HepG2 (cell line): Measurements from ENCODE around the gene NOB1. TPM values are rescaled to one million over a fixed set of nuclear protein-coding genes. Genes with fewer than 3 reads are reported as not detected.

ENCODE experiments used
- AKAP8 ChIP-seq: sonication (generic); formaldehyde crosslinking; IDR thresholded peaks from 2 replicates; pipeline ENCODE4 v1.5.1; 2020; ENCODE audit warnings: mild to moderate bottlenecking, missing genetic modification reagents
- ARID2 ChIP-seq: sonication (generic); formaldehyde crosslinking; IDR thresholded peaks from 2 replicates; pipeline ENCODE4 v1.8.1; 2022; ENCODE audit warnings: mild to moderate bottlenecking, missing genetic modification reagents, borderline replicate concordance
- BORCS8-MEF2B ChIP-seq: sonication (generic); formaldehyde crosslinking; IDR thresholded peaks from 2 replicates; pipeline ENCODE4 v1.8.0; 2022; ENCODE audit warnings: mild to moderate bottlenecking, missing genetic modification reagents
- CBX5 ChIP-seq: sonication (generic); formaldehyde crosslinking; IDR thresholded peaks from 2 replicates; pipeline ENCODE4 v1.4.0; 2020; ENCODE audit warnings: missing genetic modification reagents, borderline replicate concordance
- FIP1L1 ChIP-seq: fragments of 200-400 bp; formaldehyde crosslinking; IDR thresholded peaks from 2 replicates; pipeline ENCODE4 v1.6.1; 2018; ENCODE audit warnings: low read depth, mild to moderate bottlenecking, low read length, moderate library complexity, borderline replicate concordance; ENCODE audit not compliant: insufficient read depth
- HDAC2 ChIP-seq: sonication (generic); formaldehyde crosslinking; IDR thresholded peaks from 2 replicates; pipeline ENCODE4 v1.4.0; 2020; ENCODE audit warnings: missing genetic modification reagents
- HMG20B ChIP-seq: conservative IDR thresholded peaks from 2 replicates; pipeline ENCODE4 v1.6.1; 2016; ENCODE audit warnings: missing genetic modification reagents, missing compliant biosample characterization
- IRF2 ChIP-seq: IDR thresholded peaks from 2 replicates; pipeline ENCODE4 v1.6.1; 2018; ENCODE audit warnings: missing genetic modification reagents, missing compliant biosample characterization
- KDM1A ChIP-seq: IDR thresholded peaks from 2 replicates; pipeline ENCODE4 v1.6.1; 2016; ENCODE audit warnings: missing compliant biosample characterization
- KLF16 ChIP-seq, 2 experiments: sonication (generic) in 1 of 2; formaldehyde crosslinking in 1 of 2; IDR thresholded peaks; 2 replicates each; pipeline versions ENCODE4 v1.6.1 to v1.8.0; 2016 to 2023; ENCODE audit warnings: missing genetic modification reagents in 2 of 2, missing compliant biosample characterization in 1 of 2
- NCOA1 ChIP-seq: sonication (generic); formaldehyde crosslinking; IDR thresholded peaks from 2 replicates; pipeline ENCODE4 v1.9.0; 2021; ENCODE audit warnings: missing genetic modification reagents
- POLR2A ChIP-seq, 2 experiments: IDR thresholded peaks; 2 replicates each; pipeline ENCODE4 v1.6.1; 2011; ENCODE audit warnings: low read depth in 2 of 2, low read length in 2 of 2, mild to moderate bottlenecking in 1 of 2, moderate library complexity in 1 of 2; ENCODE audit not compliant: insufficient read depth in 1 of 2
- SNAI1 ChIP-seq: sonication (generic); formaldehyde crosslinking; IDR thresholded peaks from 2 replicates; pipeline ENCODE4 v1.5.0; 2020; ENCODE audit warnings: mild to moderate bottlenecking, missing genetic modification reagents, borderline replicate concordance
- ZNF207 ChIP-seq: fragments of 450-650 bp; IDR thresholded peaks from 2 replicates; pipeline ENCODE4 v1.6.1; 2016; ENCODE audit warnings: antibody characterized with exemption, borderline replicate concordance
- ZNF550 ChIP-seq: sonication (generic); formaldehyde crosslinking; IDR thresholded peaks from 2 replicates; pipeline ENCODE4 v1.4.0; 2020; ENCODE audit warnings: mild to moderate bottlenecking, missing genetic modification reagents, borderline replicate concordance
- ZNF766 ChIP-seq: sonication (generic); formaldehyde crosslinking; IDR thresholded peaks from 2 replicates; pipeline ENCODE4 v1.5.0; 2020; ENCODE audit warnings: missing genetic modification reagents, borderline replicate concordance
- polyA plus RNA-seq, 8 experiments: library from polyadenylated mRNA; depleted of rRNA in 3 of 8; stranded (reverse) in 7 of 8; unstranded in 1 of 8; fragments of >200 nt; fragmentation: Illumina TruSeq in 4 of 8; extraction: Trizol in 4 of 8; gene quantifications; 2 replicates each; pipeline versions ENCODE4 v1.2.1 to v1.2.3, GENCODE V29; 2011 to 2016; ENCODE audit warnings: low read depth in 4 of 8, missing spikeins in 1 of 8, mixed read lengths in 1 of 8; ENCODE audit not compliant: insufficient read depth in 1 of 8
- total RNA-seq, 5 experiments: library from RNA; depleted of rRNA; stranded (reverse); fragments of >200 nt; fragmentation: Illumina TruSeq; extraction: Trizol; gene quantifications; 2 replicates each; pipeline ENCODE4 v1.2.3, GENCODE V29; 2016; ENCODE audit warnings: low read depth in 1 of 5
- TF ChIP-seq, protein P1 (sequence below): sonication (generic); formaldehyde crosslinking; IDR thresholded peaks from 2 replicates; pipeline ENCODE4 v1.8.0; 2022; ENCODE audit warnings: mild to moderate bottlenecking, missing genetic modification reagents, moderate library complexity
- TF ChIP-seq, protein P2 (sequence below): sonication (generic); formaldehyde crosslinking; IDR thresholded peaks from 2 replicates; pipeline ENCODE4 v1.4.0; 2020; ENCODE audit warnings: missing genetic modification reagents
- TF ChIP-seq, protein P3 (sequence below): sonication (generic); formaldehyde crosslinking; IDR thresholded peaks from 2 replicates; pipeline ENCODE4 v1.4.0; 2020; ENCODE audit warnings: missing genetic modification reagents
- TF ChIP-seq, protein P4 (sequence below): sonication (generic); formaldehyde crosslinking; IDR thresholded peaks from 2 replicates; pipeline ENCODE4 v1.5.0; 2020; ENCODE audit warnings: missing genetic modification reagents
- TF ChIP-seq, protein P5 (sequence below): sonication (generic); formaldehyde crosslinking; IDR thresholded peaks from 2 replicates; pipeline ENCODE4 v1.5.0; 2020; ENCODE audit warnings: mild to moderate bottlenecking, missing genetic modification reagents, moderate library complexity
- TF ChIP-seq, protein P6 (sequence below): IDR thresholded peaks from 2 replicates; pipeline ENCODE4 v1.6.1; 2016; ENCODE audit warnings: low read depth, borderline replicate concordance

The NOB1 gene
- total and polyA plus RNA-seq, 2 of the 13 experiments (the other 11 are each of a cell fraction or from before 2014, with no cell fraction given), result 47.1 to 162 TPM

DNA sequence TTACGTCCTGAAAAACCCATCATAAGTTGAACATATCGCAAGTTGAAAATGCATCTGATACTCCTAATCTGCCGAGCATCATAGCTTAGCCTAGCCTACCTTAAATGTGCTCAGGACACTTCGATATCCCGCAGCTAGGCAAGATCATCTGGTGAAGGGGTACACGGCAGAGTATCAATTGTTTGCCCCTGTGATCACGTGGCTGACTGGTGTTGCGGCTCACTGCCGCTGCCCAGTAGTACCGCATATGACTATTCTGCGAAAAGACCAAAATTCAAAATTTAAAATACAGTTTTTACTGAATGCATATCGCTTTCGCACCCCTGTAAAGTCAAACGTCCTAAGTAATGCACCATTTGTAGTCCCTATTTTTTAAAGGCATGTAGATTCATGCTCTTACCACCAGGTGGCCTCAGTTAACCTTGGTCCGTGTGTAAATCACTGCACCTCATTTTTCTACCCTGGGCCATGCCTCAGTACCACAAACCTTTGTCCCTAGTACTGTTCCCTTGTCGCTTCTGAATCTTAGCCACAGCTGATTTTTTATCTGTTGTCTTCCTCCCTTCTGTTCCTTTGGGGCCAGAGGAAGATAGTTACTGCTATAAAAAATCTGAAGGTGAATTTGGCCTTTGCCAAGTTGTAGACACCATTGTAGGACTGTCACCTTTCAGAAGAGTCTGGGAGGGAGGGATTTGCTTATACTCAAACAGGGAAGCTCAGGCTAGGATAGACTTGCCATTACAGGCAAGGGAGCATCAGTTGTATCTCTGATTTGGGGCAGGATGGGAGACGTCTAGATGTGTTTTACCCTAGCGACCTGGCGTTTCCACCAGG, 41.8 kb upstream of the NOB1 start (continued):
- TF ChIP-seq, protein P1, sequence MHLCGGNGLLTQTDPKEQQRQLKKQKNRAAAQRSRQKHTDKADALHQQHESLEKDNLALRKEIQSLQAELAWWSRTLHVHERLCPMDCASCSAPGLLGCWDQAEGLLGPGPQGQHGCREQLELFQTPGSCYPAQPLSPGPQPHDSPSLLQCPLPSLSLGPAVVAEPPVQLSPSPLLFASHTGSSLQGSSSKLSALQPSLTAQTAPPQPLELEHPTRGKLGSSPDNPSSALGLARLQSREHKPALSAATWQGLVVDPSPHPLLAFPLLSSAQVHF (CRISPR knock-in tag), result no peak
- TF ChIP-seq FIP1L1, result no peak
- TF ChIP-seq, protein P2, sequence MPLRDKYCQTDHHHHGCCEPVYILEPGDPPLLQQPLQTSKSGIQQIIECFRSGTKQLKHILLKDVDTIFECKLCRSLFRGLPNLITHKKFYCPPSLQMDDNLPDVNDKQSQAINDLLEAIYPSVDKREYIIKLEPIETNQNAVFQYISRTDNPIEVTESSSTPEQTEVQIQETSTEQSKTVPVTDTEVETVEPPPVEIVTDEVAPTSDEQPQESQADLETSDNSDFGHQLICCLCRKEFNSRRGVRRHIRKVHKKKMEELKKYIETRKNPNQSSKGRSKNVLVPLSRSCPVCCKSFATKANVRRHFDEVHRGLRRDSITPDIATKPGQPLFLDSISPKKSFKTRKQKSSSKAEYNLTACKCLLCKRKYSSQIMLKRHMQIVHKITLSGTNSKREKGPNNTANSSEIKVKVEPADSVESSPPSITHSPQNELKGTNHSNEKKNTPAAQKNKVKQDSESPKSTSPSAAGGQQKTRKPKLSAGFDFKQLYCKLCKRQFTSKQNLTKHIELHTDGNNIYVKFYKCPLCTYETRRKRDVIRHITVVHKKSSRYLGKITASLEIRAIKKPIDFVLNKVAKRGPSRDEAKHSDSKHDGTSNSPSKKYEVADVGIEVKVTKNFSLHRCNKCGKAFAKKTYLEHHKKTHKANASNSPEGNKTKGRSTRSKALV (CRISPR knock-in tag), result no peak
- peak; percentile 37; the same call in 1 of the 2 replicates for TF ChIP-seq NCOA1 (CRISPR knock-in tag)
- peak; percentile 66; the same call in 1 of the 2 replicates for TF ChIP-seq IRF2
- TF ChIP-seq KLF16 (CRISPR knock-in tag; IDR thresholded peaks at IDR 0.05), result 0 out of 4 replicates have a peak, but pooled peaks of 1 of the 2 experiments have one; percentile 45
- TF ChIP-seq ZNF766 (CRISPR knock-in tag), result no peak
- TF ChIP-seq CBX5, result no peak
- peak; percentile 38; the same call in 1 of the 2 replicates for TF ChIP-seq HDAC2 (CRISPR knock-in tag)
- TF ChIP-seq ARID2 (CRISPR knock-in tag), result no peak
- no peak for TF ChIP-seq POLR2A (IDR thresholded peaks at IDR 0.05; ENCODE audit: insufficient read depth in 1 of 2, low read depth in 2 of 2, low read length in 2 of 2)
- TF ChIP-seq, protein P3, sequence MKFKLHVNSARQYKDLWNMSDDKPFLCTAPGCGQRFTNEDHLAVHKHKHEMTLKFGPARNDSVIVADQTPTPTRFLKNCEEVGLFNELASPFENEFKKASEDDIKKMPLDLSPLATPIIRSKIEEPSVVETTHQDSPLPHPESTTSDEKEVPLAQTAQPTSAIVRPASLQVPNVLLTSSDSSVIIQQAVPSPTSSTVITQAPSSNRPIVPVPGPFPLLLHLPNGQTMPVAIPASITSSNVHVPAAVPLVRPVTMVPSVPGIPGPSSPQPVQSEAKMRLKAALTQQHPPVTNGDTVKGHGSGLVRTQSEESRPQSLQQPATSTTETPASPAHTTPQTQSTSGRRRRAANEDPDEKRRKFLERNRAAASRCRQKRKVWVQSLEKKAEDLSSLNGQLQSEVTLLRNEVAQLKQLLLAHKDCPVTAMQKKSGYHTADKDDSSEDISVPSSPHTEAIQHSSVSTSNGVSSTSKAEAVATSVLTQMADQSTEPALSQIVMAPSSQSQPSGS (CRISPR knock-in tag), result 0 out of 2 replicates have a peak, but pooled peaks have one; percentile 14
- no peak for TF ChIP-seq ZNF550 (CRISPR knock-in tag)
- TF ChIP-seq HMG20B (CRISPR knock-in tag), result peak; percentile 96
- TF ChIP-seq BORCS8-MEF2B (CRISPR knock-in tag), result no peak
- peak; percentile 70; the same call in 1 of the 2 replicates for TF ChIP-seq KDM1A (CRISPR knock-in tag)
- TF ChIP-seq, protein P4, sequence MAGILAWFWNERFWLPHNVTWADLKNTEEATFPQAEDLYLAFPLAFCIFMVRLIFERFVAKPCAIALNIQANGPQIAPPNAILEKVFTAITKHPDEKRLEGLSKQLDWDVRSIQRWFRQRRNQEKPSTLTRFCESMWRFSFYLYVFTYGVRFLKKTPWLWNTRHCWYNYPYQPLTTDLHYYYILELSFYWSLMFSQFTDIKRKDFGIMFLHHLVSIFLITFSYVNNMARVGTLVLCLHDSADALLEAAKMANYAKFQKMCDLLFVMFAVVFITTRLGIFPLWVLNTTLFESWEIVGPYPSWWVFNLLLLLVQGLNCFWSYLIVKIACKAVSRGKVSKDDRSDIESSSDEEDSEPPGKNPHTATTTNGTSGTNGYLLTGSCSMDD, result no peak
- TF ChIP-seq AKAP8 (CRISPR knock-in tag), result no peak
- TF ChIP-seq, protein P5, sequence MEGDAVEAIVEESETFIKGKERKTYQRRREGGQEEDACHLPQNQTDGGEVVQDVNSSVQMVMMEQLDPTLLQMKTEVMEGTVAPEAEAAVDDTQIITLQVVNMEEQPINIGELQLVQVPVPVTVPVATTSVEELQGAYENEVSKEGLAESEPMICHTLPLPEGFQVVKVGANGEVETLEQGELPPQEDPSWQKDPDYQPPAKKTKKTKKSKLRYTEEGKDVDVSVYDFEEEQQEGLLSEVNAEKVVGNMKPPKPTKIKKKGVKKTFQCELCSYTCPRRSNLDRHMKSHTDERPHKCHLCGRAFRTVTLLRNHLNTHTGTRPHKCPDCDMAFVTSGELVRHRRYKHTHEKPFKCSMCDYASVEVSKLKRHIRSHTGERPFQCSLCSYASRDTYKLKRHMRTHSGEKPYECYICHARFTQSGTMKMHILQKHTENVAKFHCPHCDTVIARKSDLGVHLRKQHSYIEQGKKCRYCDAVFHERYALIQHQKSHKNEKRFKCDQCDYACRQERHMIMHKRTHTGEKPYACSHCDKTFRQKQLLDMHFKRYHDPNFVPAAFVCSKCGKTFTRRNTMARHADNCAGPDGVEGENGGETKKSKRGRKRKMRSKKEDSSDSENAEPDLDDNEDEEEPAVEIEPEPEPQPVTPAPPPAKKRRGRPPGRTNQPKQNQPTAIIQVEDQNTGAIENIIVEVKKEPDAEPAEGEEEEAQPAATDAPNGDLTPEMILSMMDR (CRISPR knock-in tag), result peak; percentile 94
- TF ChIP-seq ZNF207, result no peak
- TF ChIP-seq, protein P6, sequence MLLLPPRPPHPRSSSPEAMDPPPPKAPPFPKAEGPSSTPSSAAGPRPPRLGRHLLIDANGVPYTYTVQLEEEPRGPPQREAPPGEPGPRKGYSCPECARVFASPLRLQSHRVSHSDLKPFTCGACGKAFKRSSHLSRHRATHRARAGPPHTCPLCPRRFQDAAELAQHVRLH (CRISPR knock-in tag), result peak; percentile 47; the same call in 1 of the 2 replicates
- TF ChIP-seq SNAI1, result no peak
